ENCODE data around the gene CALML5. TPM values are rescaled to one million over a fixed set of nuclear protein-coding genes. Genes with fewer than 3 reads are reported as not detected.
"Not testable (repeated sequence)": the region's sequence is repeated elsewhere in the genome, so short reads cannot be mapped to it uniquely, and the experiment has no call there.

Gene CALML5
- total and polyA plus RNA-seq, 2 donors (not counting 1 experiment from before 2014, with no cell fraction given): not detected

GRCh38 chr10:5478694-5479305 lies 20.6 kb downstream of the CALML5 start:
- Histone ChIP-seq H3K79me2 (ENCODE audit: control insufficient read depth, insufficient read depth, low read length) (no peaks in the 10 kb centered on the region), H3K9ac (ENCODE audit: insufficient read depth, low read length) (no peak overlapping the region), H2AFZ (ENCODE audit: low read length) (no peak overlapping the region), H3K36me3 (ENCODE audit: control insufficient read depth, insufficient read depth, low read length) (no peaks in the 10 kb centered on the region), H4K20me1 (ENCODE audit: control insufficient read depth, extremely low read depth, insufficient read depth, low read length) (no peaks in the 10 kb centered on the region), H3K27me3 (ENCODE audit: control insufficient read depth, insufficient read depth, low read length) (no peaks in the 10 kb centered on the region), H3K4me2 (ENCODE audit: extremely low read depth, insufficient read depth, low read length) (no peak overlapping the region), H3K4me1 (ENCODE audit: control insufficient read depth, extremely low read depth, insufficient read depth, low read length) (no peaks in the 10 kb centered on the region), H3K9me3 (ENCODE audit: control insufficient read depth, insufficient read depth, low read depth, low read length) (no peaks in the 10 kb centered on the region), H3K27ac (ENCODE audit: insufficient read depth, low read length) (no peak overlapping the region), H3K4me3 (replicated peaks in 1 of 4; ENCODE audit: control extremely low read depth in 1 of 4, insufficient read depth in 1 of 4, low read depth in 3 of 4, low read length in 4 of 4) (no peak overlapping the region)
- TF ChIP-seq EZH2 (IDR thresholded peaks at IDR 0.05; ENCODE audit: low read length, missing control alignments) (no peak), CTCF (conservative IDR thresholded peaks at IDR 0.05 in 1 of 2, IDR thresholded peaks at IDR 0.05 in 1 of 2; ENCODE audit: low read depth in 1 of 2, low read length in 2 of 2) (no peak)
- DNase-seq (ENCODE audit: low read depth in 2 of 2): no peak

- Histone ChIP-seq H3K79me2 (ENCODE audit: control insufficient read depth, insufficient read depth, low read length) (no peaks in the 10 kb centered on the region), H3K4me3 (replicated peaks in 1 of 4; ENCODE audit: control extremely low read depth in 1 of 4, insufficient read depth in 1 of 4, low read depth in 3 of 4, low read length in 4 of 4) (no peak overlapping the region), H3K4me2 (ENCODE audit: extremely low read depth, insufficient read depth, low read length) (no peak overlapping the region), H3K27me3 (ENCODE audit: control insufficient read depth, insufficient read depth, low read length) (no peaks in the 10 kb centered on the region), H3K9ac (ENCODE audit: insufficient read depth, low read length) (no peak overlapping the region), H2AFZ (ENCODE audit: low read length) (no peak overlapping the region), H3K4me1 (ENCODE audit: control insufficient read depth, extremely low read depth, insufficient read depth, low read length) (no peaks in the 10 kb centered on the region), H3K27ac (ENCODE audit: insufficient read depth, low read length) (no peak overlapping the region), H3K36me3 (ENCODE audit: control insufficient read depth, insufficient read depth, low read length) (no peaks in the 10 kb centered on the region), H3K9me3 (ENCODE audit: control insufficient read depth, insufficient read depth, low read depth, low read length) (no peaks in the 10 kb centered on the region), H4K20me1 (ENCODE audit: control insufficient read depth, extremely low read depth, insufficient read depth, low read length) (no peaks in the 10 kb centered on the region)
- no peak for TF ChIP-seq EZH2 (IDR thresholded peaks at IDR 0.05; ENCODE audit: low read length, missing control alignments)
- no peak for TF ChIP-seq CTCF (conservative IDR thresholded peaks at IDR 0.05 in 1 of 2, IDR thresholded peaks at IDR 0.05 in 1 of 2; ENCODE audit: low read depth in 1 of 2, low read length in 2 of 2)
- no peak for DNase-seq (ENCODE audit: low read depth in 2 of 2)
Observed at GRCh38 chr10:5477948-5478693, 21.2 kb downstream of the CALML5 start.

GRCh38 chr10:5476918-5477525 lies 22.3 kb downstream of the CALML5 start:
- Histone ChIP-seq H3K27ac (ENCODE audit: insufficient read depth, low read length) (no peak overlapping the region), H3K36me3 (ENCODE audit: control insufficient read depth, insufficient read depth, low read length) (no peaks in the 10 kb centered on the region), H4K20me1 (ENCODE audit: control insufficient read depth, extremely low read depth, insufficient read depth, low read length) (no peaks in the 10 kb centered on the region), H3K9me3 (ENCODE audit: control insufficient read depth, insufficient read depth, low read depth, low read length) (no peaks in the 10 kb centered on the region), H3K4me2 (ENCODE audit: extremely low read depth, insufficient read depth, low read length) (no peak overlapping the region), H3K27me3 (ENCODE audit: control insufficient read depth, insufficient read depth, low read length) (no peaks in the 10 kb centered on the region), H2AFZ (ENCODE audit: low read length) (no peak overlapping the region), H3K4me1 (ENCODE audit: control insufficient read depth, extremely low read depth, insufficient read depth, low read length) (no peaks in the 10 kb centered on the region), H3K79me2 (ENCODE audit: control insufficient read depth, insufficient read depth, low read length) (no peaks in the 10 kb centered on the region), H3K9ac (ENCODE audit: insufficient read depth, low read length) (no peak overlapping the region), H3K4me3 (replicated peaks in 1 of 4; ENCODE audit: control extremely low read depth in 1 of 4, insufficient read depth in 1 of 4, low read depth in 3 of 4, low read length in 4 of 4) (no peak overlapping the region)
- DNase-seq (ENCODE audit: low read depth in 2 of 2): no peak
- TF ChIP-seq CTCF (conservative IDR thresholded peaks at IDR 0.05 in 1 of 2, IDR thresholded peaks at IDR 0.05 in 1 of 2; ENCODE audit: low read depth in 1 of 2, low read length in 2 of 2): no peak
- no peak for TF ChIP-seq EZH2 (IDR thresholded peaks at IDR 0.05; ENCODE audit: low read length, missing control alignments)

- H3K27ac ChIP-seq (ENCODE audit: insufficient read depth, low read length); H3K79me2 ChIP-seq (ENCODE audit: control insufficient read depth, insufficient read depth, low read length); H3K9ac ChIP-seq (ENCODE audit: insufficient read depth, low read length); H3K27me3 ChIP-seq (ENCODE audit: control insufficient read depth, insufficient read depth, low read length); H3K4me2 ChIP-seq (ENCODE audit: extremely low read depth, insufficient read depth, low read length); H2AFZ ChIP-seq (ENCODE audit: low read length); H3K9me3 ChIP-seq (ENCODE audit: control insufficient read depth, insufficient read depth, low read depth, low read length); H3K4me1 ChIP-seq (ENCODE audit: control insufficient read depth, extremely low read depth, insufficient read depth, low read length); H3K4me3 ChIP-seq (replicated peaks in 1 of 4; ENCODE audit: control extremely low read depth in 1 of 4, insufficient read depth in 1 of 4, low read depth in 3 of 4, low read length in 4 of 4); DNase-seq (ENCODE audit: low read depth in 2 of 2); H3K36me3 ChIP-seq (ENCODE audit: control insufficient read depth, insufficient read depth, low read length); H4K20me1 ChIP-seq (ENCODE audit: control insufficient read depth, extremely low read depth, insufficient read depth, low read length): not testable (repeated sequence)
Observed at GRCh38 chr10:5475974-5476807, 23.2 kb downstream of the CALML5 start.
